A673 (cell line): ENCODE data around the gene VTI1A.

ENCODE experiments used
- EZH2 ChIP-seq: fragments of 200-600 bp; sonication (generic); IDR thresholded peaks from 2 replicates; pipeline ENCODE4 v1.6.1; 2017; ENCODE audit warnings: borderline replicate concordance, low read depth, mild to moderate bottlenecking, mixed read lengths, antibody characterized with exemption, low read length; ENCODE audit not compliant: poor library complexity, severe bottlenecking
- TF ChIP-seq, protein P1 (sequence below): fragments of 300-800, 200-600 bp; sonication (generic); conservative IDR thresholded peaks from 2 replicates; pipeline ENCODE4 v1.5.1; 2017; ENCODE audit warnings: low read depth, mild to moderate bottlenecking, antibody characterized with exemption, low read length, moderate library complexity, mixed read lengths

DNA sequence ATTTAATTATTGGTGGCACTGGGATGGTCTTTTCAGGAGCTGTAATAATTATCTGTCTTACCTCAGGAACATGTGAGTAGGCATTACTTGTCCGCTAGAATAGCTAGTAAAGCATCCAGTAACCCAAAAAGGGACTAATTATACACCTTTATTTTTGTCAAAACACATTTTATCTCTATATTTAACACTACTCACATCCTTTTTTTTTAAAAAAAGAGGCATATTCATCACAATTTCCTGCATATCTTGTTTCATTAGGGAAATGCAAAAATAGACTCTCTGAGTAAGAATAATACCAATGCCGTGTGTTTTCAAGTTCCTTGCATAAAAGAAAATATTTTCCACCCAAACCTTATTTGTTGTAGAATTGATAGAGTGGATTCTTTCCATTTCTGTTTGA lies 99.5 kb downstream of the VTI1A start:
- TF ChIP-seq, protein P1, sequence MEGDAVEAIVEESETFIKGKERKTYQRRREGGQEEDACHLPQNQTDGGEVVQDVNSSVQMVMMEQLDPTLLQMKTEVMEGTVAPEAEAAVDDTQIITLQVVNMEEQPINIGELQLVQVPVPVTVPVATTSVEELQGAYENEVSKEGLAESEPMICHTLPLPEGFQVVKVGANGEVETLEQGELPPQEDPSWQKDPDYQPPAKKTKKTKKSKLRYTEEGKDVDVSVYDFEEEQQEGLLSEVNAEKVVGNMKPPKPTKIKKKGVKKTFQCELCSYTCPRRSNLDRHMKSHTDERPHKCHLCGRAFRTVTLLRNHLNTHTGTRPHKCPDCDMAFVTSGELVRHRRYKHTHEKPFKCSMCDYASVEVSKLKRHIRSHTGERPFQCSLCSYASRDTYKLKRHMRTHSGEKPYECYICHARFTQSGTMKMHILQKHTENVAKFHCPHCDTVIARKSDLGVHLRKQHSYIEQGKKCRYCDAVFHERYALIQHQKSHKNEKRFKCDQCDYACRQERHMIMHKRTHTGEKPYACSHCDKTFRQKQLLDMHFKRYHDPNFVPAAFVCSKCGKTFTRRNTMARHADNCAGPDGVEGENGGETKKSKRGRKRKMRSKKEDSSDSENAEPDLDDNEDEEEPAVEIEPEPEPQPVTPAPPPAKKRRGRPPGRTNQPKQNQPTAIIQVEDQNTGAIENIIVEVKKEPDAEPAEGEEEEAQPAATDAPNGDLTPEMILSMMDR: no peak
- no peak for TF ChIP-seq EZH2
